SK-N-SH (cell line): ENCODE data around the gene CTBP2. TPM values are rescaled to one million over a fixed set of nuclear protein-coding genes. Genes with fewer than 3 reads are reported as not detected.

Experiments
- CTCF ChIA-PET: fragments of 300-600, 350-600 bp; formaldehyde crosslinking; extraction: SDS; loops from one replicate; lab custom pipeline; 2021; lab: Yijun Ruan, JAX
- POLR2A ChIA-PET: fragments of 350-600 bp; sonication (Branson Sonifier 250); formaldehyde crosslinking; extraction: SDS; loops from one replicate; lab custom pipeline; 2020; ENCODE audit warnings: antibody characterized with exemption, inconsistent platforms; lab: Yijun Ruan, JAX
- DNase-seq: peaks from one replicate; pipeline ENCODE4 v3.0.0; 2012
- H2AFZ ChIP-seq: fragments of 200-600 bp; sonication (generic); 2 replicates; pipeline ENCODE4 v1.8.1; 2016; ENCODE audit warnings: antibody characterized with exemption, mild to moderate bottlenecking, low read depth
- H3F3A ChIP-seq: fragments of 200-600 bp; sonication (generic); replicated peaks from 2 replicates; pipeline ENCODE3; 2016; ENCODE audit warnings: antibody characterized with exemption, mild to moderate bottlenecking; ENCODE audit not compliant: insufficient read depth
- H3K27ac ChIP-seq, 2 experiments: fragments of 200-500 bp in 1 of 2; fragments of 200-600 bp in 1 of 2; sonication (Bioruptor generic) in 1 of 2; sonication (generic), shearing (Covaris generic) in 1 of 2; 2 replicates each; pipeline versions ENCODE4 v1.5.1 to v1.6.1; 2014 to 2016; ENCODE audit warnings: low read depth in 2 of 2, inconsistent platforms in 1 of 2, low read length in 1 of 2, mild to moderate bottlenecking in 1 of 2, mixed read lengths in 1 of 2
- H3K27me3 ChIP-seq: fragments of 200-600 bp; sonication (generic), shearing (Covaris generic); 2 replicates; pipeline ENCODE4 v1.6.1; 2016; ENCODE audit warnings: mixed run types; ENCODE audit not compliant: insufficient read depth
- H3K36me3 ChIP-seq, 2 experiments: fragments of 200-500 bp in 1 of 2; fragments of 200-600 bp in 1 of 2; sonication (Bioruptor generic) in 1 of 2; sonication (generic) in 1 of 2; replicated peaks in 1 of 2; 2 replicates each; pipeline versions ENCODE3 to v1.5.1; 2014 to 2016; ENCODE audit warnings: low read length in 1 of 2, mild to moderate bottlenecking in 1 of 2; ENCODE audit not compliant: insufficient read depth in 2 of 2, control insufficient read depth in 1 of 2
- H3K4me1 ChIP-seq, 2 experiments: fragments of 200-500 bp in 1 of 2; fragments of 200-600 bp in 1 of 2; sonication (Bioruptor generic) in 1 of 2; sonication (generic), shearing (Covaris generic) in 1 of 2; 2 replicates each; pipeline versions ENCODE4 v1.5.1 to v1.6.1; 2014 to 2016; ENCODE audit warnings: low read depth in 1 of 2, low read length in 1 of 2, mixed run types in 1 of 2; ENCODE audit not compliant: insufficient read depth in 2 of 2, control insufficient read depth in 1 of 2
- H3K4me2 ChIP-seq: fragments of 200-600 bp; sonication (generic), shearing (Covaris generic); 2 replicates; pipeline ENCODE4 v1.6.1; 2017; ENCODE audit warnings: mixed run types
- H3K4me3 ChIP-seq, 2 experiments: fragments of 200-500 bp in 1 of 2; fragments of 200-600 bp in 1 of 2; sonication (Bioruptor generic) in 1 of 2; sonication (generic), shearing (Covaris generic) in 1 of 2; 2 replicates each; pipeline versions ENCODE4 v1.5.1 to v1.8.1; 2014 to 2016; ENCODE audit warnings: low read depth in 2 of 2, inconsistent platforms in 1 of 2, low read length in 1 of 2, mild to moderate bottlenecking in 1 of 2, mixed read lengths in 1 of 2, moderate library complexity in 1 of 2
- H3K79me2 ChIP-seq: fragments of 200-600 bp; sonication (generic); 2 replicates; pipeline ENCODE4 v1.8.1; 2017; ENCODE audit warnings: mild to moderate bottlenecking; ENCODE audit not compliant: insufficient read depth
- H3K9ac ChIP-seq: fragments of 200-600 bp; sonication (generic); 2 replicates; pipeline ENCODE4 v1.6.1; 2017; ENCODE audit warnings: mixed run types
- H3K9me2 ChIP-seq: fragments of 200-600 bp; sonication (generic); 2 replicates; pipeline ENCODE4 v1.6.1; 2017; ENCODE audit warnings: mixed run types
- H3K9me3 ChIP-seq: fragments of 200-600 bp; sonication (generic); 2 replicates; pipeline ENCODE4 v1.6.1; 2017; ENCODE audit warnings: mixed run types, mild to moderate bottlenecking, moderate library complexity
- H4K20me1 ChIP-seq: fragments of 200-600 bp; sonication (generic); 2 replicates; pipeline ENCODE4 v1.6.1; 2017; ENCODE audit warnings: mild to moderate bottlenecking, mixed run types; ENCODE audit not compliant: insufficient read depth
- CHD2 ChIP-seq: fragments of 150-350 bp; IDR thresholded peaks from 2 replicates; pipeline ENCODE4 v1.6.1; 2018; ENCODE audit warnings: low read length; ENCODE audit not compliant: partially characterized antibody
- EP300 ChIP-seq, 2 experiments: IDR thresholded peaks; 2 replicates each; pipeline versions ENCODE4 v1.4.0 to v1.6.1; 2012; ENCODE audit warnings: borderline replicate concordance in 1 of 2, low read depth in 1 of 2, low read length in 1 of 2
- EZH2phosphoT487 ChIP-seq: fragments of 200-600 bp; sonication (generic); IDR thresholded peaks from 2 replicates; pipeline ENCODE4 v1.6.1; 2017; ENCODE audit warnings: low read depth, mixed run types, mild to moderate bottlenecking, antibody characterized with exemption, moderate library complexity, borderline replicate concordance
- FOXJ3 ChIP-seq: sonication (generic); formaldehyde crosslinking; IDR thresholded peaks from 2 replicates; pipeline ENCODE4 v1.5.1; 2020; ENCODE audit warnings: mild to moderate bottlenecking, missing genetic modification reagents
- FOXM1 ChIP-seq: IDR thresholded peaks from 2 replicates; pipeline ENCODE4 v1.4.0; 2012; ENCODE audit warnings: low read depth, mild to moderate bottlenecking
- GATA2 ChIP-seq: sonication (generic); formaldehyde crosslinking; IDR thresholded peaks from 2 replicates; pipeline ENCODE4 v1.5.0; 2020; ENCODE audit warnings: mild to moderate bottlenecking, missing genetic modification reagents
- MAX ChIP-seq: IDR thresholded peaks from 2 replicates; pipeline ENCODE4 v1.4.0; 2012; ENCODE audit warnings: low read depth
- MXI1 ChIP-seq: IDR thresholded peaks from 2 replicates; pipeline ENCODE4 v1.6.1; 2012; ENCODE audit warnings: mild to moderate bottlenecking, low read depth, low read length, improper control_type of control experiment
- RAD21 ChIP-seq: IDR thresholded peaks from 2 replicates; pipeline ENCODE4 v1.6.1; 2012; ENCODE audit warnings: mild to moderate bottlenecking, low read length
- RCOR1 ChIP-seq: fragments of 150-350 bp; IDR thresholded peaks from 2 replicates; pipeline ENCODE4 v1.6.1; 2017; ENCODE audit warnings: antibody characterized with exemption, low read length
- RFX5 ChIP-seq: IDR thresholded peaks from 2 replicates; pipeline ENCODE4 v1.6.1; 2012; ENCODE audit warnings: mild to moderate bottlenecking, improper control_type of control experiment, low read length
- TCF12 ChIP-seq: IDR thresholded peaks from 2 replicates; pipeline ENCODE4 v1.4.0; 2012
- TEAD4 ChIP-seq: IDR thresholded peaks from 2 replicates; pipeline ENCODE4 v1.4.0; 2012; ENCODE audit warnings: mild to moderate bottlenecking, borderline replicate concordance; ENCODE audit not compliant: insufficient read depth
- USF2 ChIP-seq: fragments of 150-350 bp; IDR thresholded peaks from 2 replicates; pipeline ENCODE4 v1.6.1; 2017; ENCODE audit warnings: antibody characterized with exemption, low read length, low read depth, borderline replicate concordance
- YY1 ChIP-seq: IDR thresholded peaks from 2 replicates; pipeline ENCODE4 v1.4.0; 2012; ENCODE audit warnings: low read depth, mild to moderate bottlenecking
- WGBS: methylation state at CpG from one replicate; pipeline ENCODE4 v1.1.6; 2017; ENCODE audit warnings: low lambda C conversion rate; 5-methylcytosine and 5-hydroxymethylcytosine counted together
- polyA plus RNA-seq, 3 experiments: library from polyadenylated mRNA; depleted of rRNA; stranded (reverse); fragments of >200 nt; gene quantifications; 2 replicates each; pipeline ENCODE4 v1.2.3, GENCODE V29; 2012
- TF ChIP-seq, protein P1 (sequence below): fragments of 150-350 bp; IDR thresholded peaks from 2 replicates; pipeline ENCODE4 v1.6.1; 2016; ENCODE audit warnings: mild to moderate bottlenecking, low read depth, low read length
- TF ChIP-seq, protein P2 (sequence below): IDR thresholded peaks from 2 replicates; pipeline ENCODE4 v1.6.1; 2012; ENCODE audit warnings: mild to moderate bottlenecking, low read depth, low read length, moderate library complexity
- TF ChIP-seq, protein P3 (sequence below): IDR thresholded peaks from 2 replicates; pipeline ENCODE4; 2012

The CTBP2 gene
- polyA plus RNA-seq, 1 of the 3 experiments (the other 2 are of a cell fraction): 69.7 TPM

DNA sequence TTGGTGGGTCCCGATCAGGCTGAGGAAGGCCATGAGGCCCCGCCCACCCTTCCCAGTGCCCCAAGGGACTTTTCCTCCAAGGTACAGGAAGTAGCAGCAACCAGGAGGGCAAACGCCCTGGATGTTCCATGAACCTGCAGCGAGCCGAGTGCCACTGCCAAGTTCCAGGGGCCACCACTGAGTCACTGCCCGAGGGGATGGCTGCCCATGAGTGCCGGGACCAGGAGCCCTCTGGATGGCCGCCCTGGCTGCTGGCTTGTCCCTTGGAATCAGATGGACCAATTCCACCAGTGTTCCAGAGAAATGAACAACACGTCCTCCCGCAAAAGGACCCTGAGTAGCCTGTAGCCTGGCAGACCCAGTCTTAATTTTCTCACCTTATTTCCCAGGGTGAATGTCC, 144.2 kb downstream of the CTBP2 start:
- DNase-seq: peak; percentile 28
- Histone ChIP-seq H3K9me3 (no peaks in the 10 kb centered on the region), H3K4me2 (no peak overlapping the region), H2AFZ (no peak overlapping the region), H3K27ac (peak overlapping the region in 1 of 2 experiments; percentile 97; a peak in 2 of 4 replicates), H3K79me2 (peaks cover 81% of the 10 kb centered on the region), H3K27me3 (no peaks in the 10 kb centered on the region), H4K20me1 (peaks cover 93% of the 10 kb centered on the region), H3K9ac (no peak overlapping the region), H3F3A (no peaks in the 10 kb centered on the region), H3K4me3 (no peak overlapping the region), H3K9me2 (no peaks in the 10 kb centered on the region), H3K36me3 (peaks cover 8 to 15% of the 10 kb centered on the region in 2 experiments), H3K4me1 (peaks cover 6 to 81% of the 10 kb centered on the region in 2 experiments; a peak in 2 of 4 replicates)
- no CpG with 5 or more reads among the region's 10 CpGs for WGBS
- TF ChIP-seq FOXM1: no peak
- no peak for TF ChIP-seq TCF12
- TF ChIP-seq EZH2phosphoT487: no peak
- TF ChIP-seq YY1: no peak
- TF ChIP-seq CHD2: no peak
- no peak for TF ChIP-seq TEAD4
- no peak for TF ChIP-seq RCOR1
- no peak for TF ChIP-seq MAX
- no peak for TF ChIP-seq EP300 (IDR thresholded peaks at IDR 0.05; ENCODE audit: borderline replicate concordance in 1 of 2, low read depth in 1 of 2, low read length in 1 of 2)
- TF ChIP-seq USF2: no peak
- ChIA-PET POLR2A (interaction anchor here (1.2 to 2.0 kb wide), 2 partner anchors 9 to 12 kb away, joined by 4 to 6 read pairs; no protein-coding TSS in a partner anchor), CTCF (interaction anchor here (1.5 to 2.6 kb wide), 3 partner anchors 19 to 25 kb away, joined by 3 to 14 read pairs (median 9); no protein-coding TSS in a partner anchor)

DNA sequence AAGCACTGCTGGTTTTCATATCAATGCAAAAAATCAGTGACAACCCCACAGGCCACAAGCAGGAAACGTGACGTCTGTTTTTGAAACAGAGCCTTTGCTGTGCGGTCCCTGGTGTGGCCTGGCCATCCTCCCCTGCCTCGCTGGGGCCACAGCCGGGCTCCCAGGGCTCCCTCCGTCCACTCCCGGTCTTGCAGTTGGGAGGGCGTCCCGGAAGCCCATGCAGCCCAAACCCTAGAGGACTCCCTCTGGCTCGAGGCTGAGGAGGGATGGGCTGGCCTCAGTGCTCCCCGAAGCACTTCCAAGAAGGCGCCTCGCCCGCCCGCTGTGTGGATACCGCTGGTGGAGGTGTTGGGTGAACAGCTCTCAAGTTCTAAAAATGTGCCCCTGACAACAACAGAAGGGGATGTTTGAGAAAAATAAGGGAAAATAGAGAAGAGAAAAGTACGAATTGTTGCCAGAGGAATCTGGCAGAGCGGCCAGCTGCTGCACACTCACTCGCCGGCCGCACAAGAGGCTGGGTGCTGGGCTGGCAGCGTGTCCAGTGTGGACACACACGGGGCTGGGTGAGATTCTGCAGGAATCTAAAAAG, 144.9 kb downstream of the CTBP2 start:
- H2AFZ ChIP-seq: no peak overlapping the region
- H3K9me3 ChIP-seq: no peaks in the 10 kb centered on the region
- no peak overlapping the region for H3K4me3 ChIP-seq
- peaks cover 6 to 80% of the 10 kb centered on the region in 2 experiments; a peak in 2 of 4 replicates for H3K4me1 ChIP-seq
- ChIA-PET CTCF (interaction anchor here (0.9 to 2.6 kb wide), 6 partner anchors 14 to 46 kb away, joined by 3 to 14 read pairs (median 4); no protein-coding TSS in a partner anchor), POLR2A (interaction anchor here (0.6 to 2.0 kb wide), 4 partner anchors 8 to 23 kb away, joined by 3 to 6 read pairs (median 4); no protein-coding TSS in a partner anchor)
- H3K27ac ChIP-seq: peak overlapping the region in 1 of 2 experiments; percentile 97; a peak in 2 of 4 replicates
- no peak overlapping the region for H3K9ac ChIP-seq
- H3K9me2 ChIP-seq: no peaks in the 10 kb centered on the region
- peaks cover 81% of the 10 kb centered on the region for H3K79me2 ChIP-seq
- 84% methylated on average over 21 of the region's 23 CpGs for WGBS
- H3K36me3 ChIP-seq: peaks cover 8 to 15% of the 10 kb centered on the region in 2 experiments
- H3K4me2 ChIP-seq: no peak overlapping the region
- no peaks in the 10 kb centered on the region for H3F3A ChIP-seq
- H3K27me3 ChIP-seq: no peaks in the 10 kb centered on the region
- peaks cover 93% of the 10 kb centered on the region for H4K20me1 ChIP-seq
- peak; percentile 88 for DNase-seq
- TF ChIP-seq MXI1 (peak; percentile 74; the same call in 1 of the 2 replicates), RCOR1 (0 out of 2 replicates have a peak, but pooled peaks have one; percentile 38), GATA2 (CRISPR knock-in tag) (peak; percentile 93), FOXJ3 (CRISPR knock-in tag) (0 out of 2 replicates have a peak, but pooled peaks have one; percentile 61), EP300 (IDR thresholded peaks at IDR 0.05; ENCODE audit: borderline replicate concordance in 1 of 2, low read depth in 1 of 2, low read length in 1 of 2) (peak in 1 of 2 experiments; percentile 86; a peak in 2 of 4 replicates), CHD2 (peak; percentile 51), RAD21 (peak; percentile 40; the same call in 1 of the 2 replicates), RFX5 (no peak)
- TF ChIP-seq, protein P1, sequence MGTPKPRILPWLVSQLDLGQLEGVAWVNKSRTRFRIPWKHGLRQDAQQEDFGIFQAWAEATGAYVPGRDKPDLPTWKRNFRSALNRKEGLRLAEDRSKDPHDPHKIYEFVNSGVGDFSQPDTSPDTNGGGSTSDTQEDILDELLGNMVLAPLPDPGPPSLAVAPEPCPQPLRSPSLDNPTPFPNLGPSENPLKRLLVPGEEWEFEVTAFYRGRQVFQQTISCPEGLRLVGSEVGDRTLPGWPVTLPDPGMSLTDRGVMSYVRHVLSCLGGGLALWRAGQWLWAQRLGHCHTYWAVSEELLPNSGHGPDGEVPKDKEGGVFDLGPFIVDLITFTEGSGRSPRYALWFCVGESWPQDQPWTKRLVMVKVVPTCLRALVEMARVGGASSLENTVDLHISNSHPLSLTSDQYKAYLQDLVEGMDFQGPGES: no peak
- TF ChIP-seq, protein P2, sequence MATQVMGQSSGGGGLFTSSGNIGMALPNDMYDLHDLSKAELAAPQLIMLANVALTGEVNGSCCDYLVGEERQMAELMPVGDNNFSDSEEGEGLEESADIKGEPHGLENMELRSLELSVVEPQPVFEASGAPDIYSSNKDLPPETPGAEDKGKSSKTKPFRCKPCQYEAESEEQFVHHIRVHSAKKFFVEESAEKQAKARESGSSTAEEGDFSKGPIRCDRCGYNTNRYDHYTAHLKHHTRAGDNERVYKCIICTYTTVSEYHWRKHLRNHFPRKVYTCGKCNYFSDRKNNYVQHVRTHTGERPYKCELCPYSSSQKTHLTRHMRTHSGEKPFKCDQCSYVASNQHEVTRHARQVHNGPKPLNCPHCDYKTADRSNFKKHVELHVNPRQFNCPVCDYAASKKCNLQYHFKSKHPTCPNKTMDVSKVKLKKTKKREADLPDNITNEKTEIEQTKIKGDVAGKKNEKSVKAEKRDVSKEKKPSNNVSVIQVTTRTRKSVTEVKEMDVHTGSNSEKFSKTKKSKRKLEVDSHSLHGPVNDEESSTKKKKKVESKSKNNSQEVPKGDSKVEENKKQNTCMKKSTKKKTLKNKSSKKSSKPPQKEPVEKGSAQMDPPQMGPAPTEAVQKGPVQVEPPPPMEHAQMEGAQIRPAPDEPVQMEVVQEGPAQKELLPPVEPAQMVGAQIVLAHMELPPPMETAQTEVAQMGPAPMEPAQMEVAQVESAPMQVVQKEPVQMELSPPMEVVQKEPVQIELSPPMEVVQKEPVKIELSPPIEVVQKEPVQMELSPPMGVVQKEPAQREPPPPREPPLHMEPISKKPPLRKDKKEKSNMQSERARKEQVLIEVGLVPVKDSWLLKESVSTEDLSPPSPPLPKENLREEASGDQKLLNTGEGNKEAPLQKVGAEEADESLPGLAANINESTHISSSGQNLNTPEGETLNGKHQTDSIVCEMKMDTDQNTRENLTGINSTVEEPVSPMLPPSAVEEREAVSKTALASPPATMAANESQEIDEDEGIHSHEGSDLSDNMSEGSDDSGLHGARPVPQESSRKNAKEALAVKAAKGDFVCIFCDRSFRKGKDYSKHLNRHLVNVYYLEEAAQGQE: no peak
- TF ChIP-seq, protein P3, sequence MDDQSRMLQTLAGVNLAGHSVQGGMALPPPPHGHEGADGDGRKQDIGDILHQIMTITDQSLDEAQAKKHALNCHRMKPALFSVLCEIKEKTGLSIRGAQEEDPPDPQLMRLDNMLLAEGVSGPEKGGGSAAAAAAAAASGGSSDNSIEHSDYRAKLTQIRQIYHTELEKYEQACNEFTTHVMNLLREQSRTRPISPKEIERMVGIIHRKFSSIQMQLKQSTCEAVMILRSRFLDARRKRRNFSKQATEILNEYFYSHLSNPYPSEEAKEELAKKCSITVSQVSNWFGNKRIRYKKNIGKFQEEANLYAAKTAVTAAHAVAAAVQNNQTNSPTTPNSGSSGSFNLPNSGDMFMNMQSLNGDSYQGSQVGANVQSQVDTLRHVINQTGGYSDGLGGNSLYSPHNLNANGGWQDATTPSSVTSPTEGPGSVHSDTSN: no peak
